Head of caudate nucleus (tissue), 42 donors: ENCODE measurements around the gene NR1D2.
A peak's percentile ranks its signal among the peaks of the same experiment; 100 is the strongest.

Source experiments
- DNase-seq, 42 donors: peaks; one replicate each; pipeline versions ENCODE4 v3.0.0 to v3.0.0-alpha.2; 2020 to 2021; ENCODE audit warnings: mixed read lengths in 7 of 42
- intact Hi-C: fragments of 100-400 bp; cut with DNase I; formaldehyde crosslinking; loops from one replicate; pipeline ENCODE4 v1.15.0; 2022

NR1D2 gene

GRCh38 chr3:23959135-23959900 lies 14.2 kb downstream of the NR1D2 start:
- intact Hi-C loops, result no loop called here
- no peak for DNase-seq

GRCh38 chr3:23960649-23961048 lies 15.6 kb downstream of the NR1D2 start:
- DNase-seq, result no peak
- intact Hi-C loops, result no loop called here

- intact Hi-C loops, result no loop called here
Observed at GRCh38 chr3:23961066-23961465, 16.0 kb downstream of the NR1D2 start.

GRCh38 chr3:23961913-23962312 lies 16.8 kb downstream of the NR1D2 start:
- no peak for DNase-seq
- intact Hi-C loops, result no loop called here

More at GRCh38 chr3:23961066-23961465, 16.0 kb downstream of the NR1D2 start:
- DNase-seq, result peak in 1 of 42 donors; percentile 25

GRCh38 chr3:23964537-23965235 lies 19.6 kb downstream of the NR1D2 start:
- intact Hi-C loops, result no loop called here
- DNase-seq, result no peak

- intact Hi-C loops, result no loop called here
- no peak for DNase-seq
Observed at GRCh38 chr3:23966328-23966727, 21.2 kb downstream of the NR1D2 start.

GRCh38 chr3:23968463-23969184 lies 23.5 kb downstream of the NR1D2 start:
- no peak for DNase-seq
- intact Hi-C loops, result no loop called here

- intact Hi-C loops, result no loop called here
- DNase-seq, result no peak
Observed at GRCh38 chr3:23969393-23969792, 24.3 kb downstream of the NR1D2 start.

GRCh38 chr3:23971684-23972083 lies 26.6 kb downstream of the NR1D2 start:
- intact Hi-C loops, result no loop called here
- no peak for DNase-seq

- no peak for DNase-seq
- intact Hi-C loops, result no loop called here
Observed at GRCh38 chr3:23976555-23976954, 31.5 kb downstream of the NR1D2 start.

GRCh38 chr3:23979569-23979968 lies 34.5 kb downstream of the NR1D2 start:
- intact Hi-C loops, result no loop called here
- no peak for DNase-seq

GRCh38 chr3:23981136-23981535 lies 36.0 kb downstream of the NR1D2 start:
- intact Hi-C loops, result no loop called here
- DNase-seq, result peak in 5 of 42 donors; percentile 20 to 61 (median 31)

GRCh38 chr3:23981955-23982354 lies 36.9 kb downstream of the NR1D2 start:
- intact Hi-C loops, result no loop called here
- no peak for DNase-seq

GRCh38 chr3:23984934-23985333 lies 39.8 kb downstream of the NR1D2 start:
- no peak for DNase-seq
- intact Hi-C loops, result no loop called here

GRCh38 chr3:23985747-23986544 lies 40.9 kb downstream of the NR1D2 start:
- no peak for DNase-seq
- intact Hi-C loops, result no loop called here

GRCh38 chr3:23987356-23987755 lies 42.3 kb downstream of the NR1D2 start:
- intact Hi-C loops, result no loop called here
- DNase-seq, result no peak

GRCh38 chr3:23991306-23991682 lies 46.2 kb downstream of the NR1D2 start:
- intact Hi-C loops, result loop anchor here (2.0 kb wide), 1 partner anchor 44 kb away; no protein-coding TSS in a partner anchor
- peak in 1 of 42 donors; percentile 24 for DNase-seq

- intact Hi-C loops, result loop anchor here (2.0 kb wide), 1 partner anchor 45 kb away; no protein-coding TSS in a partner anchor
- peak in 28 of 42 donors; percentile 12 to 75 (median 46) for DNase-seq
Observed at GRCh38 chr3:23991683-23992628, 46.9 kb downstream of the NR1D2 start.
